ENCODE data around the gene SDK2.

The SDK2 gene

DNA sequence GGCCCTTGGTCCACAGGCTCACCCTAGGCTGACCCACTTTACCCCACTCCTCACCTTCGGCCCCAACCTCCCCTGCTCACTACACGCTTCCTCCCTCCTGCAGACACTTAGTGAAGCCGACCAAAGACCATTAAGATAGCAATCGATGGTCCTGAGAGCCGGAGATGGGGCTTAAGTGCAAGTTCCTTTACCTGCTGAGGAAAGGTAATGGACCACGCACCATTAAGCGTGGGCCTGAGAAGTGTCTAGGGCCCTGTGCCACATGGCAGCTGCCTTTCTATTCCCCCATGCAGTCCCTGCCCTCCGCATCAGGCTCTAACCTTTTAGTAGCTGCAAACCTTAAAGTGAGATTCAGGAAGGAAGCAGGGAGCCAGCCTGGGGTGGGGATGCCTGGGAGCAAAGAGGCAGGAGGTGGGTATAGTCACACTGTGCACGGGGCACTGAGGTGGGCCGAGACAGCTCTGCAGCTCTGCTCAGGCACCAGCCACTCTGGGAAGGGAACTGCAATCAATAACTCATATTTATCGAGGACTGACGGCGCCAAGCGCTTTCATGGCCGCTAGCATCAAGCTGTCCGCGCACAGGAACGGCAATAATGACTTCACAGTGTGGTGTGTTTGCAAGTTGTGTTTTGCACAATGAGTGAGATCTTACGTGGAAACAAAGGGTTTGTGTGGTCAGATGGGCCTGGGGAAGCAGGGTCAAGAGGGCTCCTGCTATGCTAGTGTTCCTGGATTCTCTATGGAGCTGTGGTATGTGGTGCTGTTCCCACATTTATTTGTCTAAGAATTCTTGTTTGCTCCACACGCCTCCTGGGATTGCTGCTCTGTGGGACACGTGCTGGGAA is 247.6 kb downstream of the SDK2 start:
- H3K27me3 ChIP-seq (ENCODE audit: low read depth), result no peaks in the 10 kb centered on the region
- no peaks in the 10 kb centered on the region for H3K9me3 ChIP-seq
- H3K36me3 ChIP-seq (replicated peaks), result no peaks in the 10 kb centered on the region
- H3K4me3 ChIP-seq, result no peak overlapping the region
- H3K4me1 ChIP-seq, result no peaks in the 10 kb centered on the region
- no peak for DNase-seq (ENCODE audit: low spot score in 2 of 2)
- in situ Hi-C loops (cut with MboI; ENCODE audit: low sequenced_read_pairs), result no loop called here

DNA sequence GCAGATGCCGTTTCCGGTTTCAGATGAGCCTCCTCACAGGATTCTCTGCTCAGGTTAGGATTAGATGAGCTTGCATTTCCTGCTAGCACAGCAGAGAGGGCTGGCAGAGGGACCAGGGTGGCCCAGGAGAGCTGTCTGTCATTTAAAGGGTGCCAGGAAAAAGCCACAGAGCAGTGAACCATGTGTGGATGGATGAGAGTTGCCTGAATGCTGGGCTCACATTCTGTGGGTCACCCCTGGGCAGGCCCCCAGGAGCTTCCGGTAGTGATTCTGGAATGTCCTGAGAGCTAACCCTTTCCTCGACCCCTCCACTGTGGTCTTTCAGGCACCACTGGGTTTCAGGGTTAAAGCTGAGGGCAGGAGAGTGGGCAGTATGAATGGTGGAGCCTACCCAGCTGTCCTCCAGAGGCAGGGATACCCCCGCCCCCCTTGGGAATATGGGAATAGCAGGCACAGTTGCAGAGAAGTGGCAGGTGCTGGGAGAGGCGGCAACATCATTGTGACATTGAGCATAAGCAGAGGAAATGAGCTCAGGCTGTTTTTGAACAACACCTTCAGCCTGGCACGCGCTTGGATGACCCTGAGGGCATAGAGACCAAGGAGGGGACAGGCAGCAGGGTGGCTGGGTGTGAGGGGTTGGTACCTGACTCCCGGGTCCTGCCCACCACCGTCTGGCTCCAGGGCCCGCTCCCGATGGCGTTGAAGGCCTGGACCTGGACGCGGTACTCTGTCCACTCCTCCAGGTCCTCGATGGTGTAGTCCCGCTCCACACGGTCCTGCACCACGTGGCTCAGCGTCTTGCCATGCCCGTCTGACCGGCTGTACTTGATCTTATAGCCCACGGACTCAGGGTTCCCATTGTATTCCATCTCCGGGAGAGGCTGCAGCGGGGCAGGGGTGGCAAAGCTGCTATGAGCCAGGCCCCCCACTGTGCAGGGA is 249.5 kb downstream of the SDK2 start:
- no peaks in the 10 kb centered on the region for H3K9me3 ChIP-seq
- H3K36me3 ChIP-seq (replicated peaks), result no peaks in the 10 kb centered on the region
- no peak for DNase-seq (ENCODE audit: low spot score in 2 of 2)
- in situ Hi-C loops (cut with MboI; ENCODE audit: low sequenced_read_pairs), result no loop called here
- no peak overlapping the region for H3K4me3 ChIP-seq
- H3K27me3 ChIP-seq (ENCODE audit: low read depth), result no peaks in the 10 kb centered on the region
- H3K4me1 ChIP-seq, result no peaks in the 10 kb centered on the region

DNA sequence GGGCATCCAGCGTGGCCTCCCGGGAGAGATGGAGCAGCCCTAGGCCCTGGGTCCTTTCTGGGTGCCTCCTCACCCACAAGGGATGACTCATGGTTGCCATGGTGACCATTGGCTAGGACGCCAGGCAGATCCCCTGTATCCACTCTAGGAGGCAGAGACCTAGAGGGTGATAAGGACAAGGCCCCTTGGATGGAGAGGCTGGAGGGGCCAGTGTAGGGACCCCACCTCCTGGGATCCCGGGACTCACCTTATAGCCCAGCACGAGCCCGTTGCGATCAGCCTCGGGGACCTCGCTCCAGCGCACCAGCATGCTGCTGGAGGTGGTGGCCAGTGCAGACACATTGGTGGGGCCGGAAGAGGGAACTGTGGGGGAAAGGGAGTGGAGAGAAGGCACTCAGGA is 250.3 kb downstream of the SDK2 start:
- H3K36me3 ChIP-seq (replicated peaks), result no peaks in the 10 kb centered on the region
- H3K4me3 ChIP-seq, result no peak overlapping the region
- H3K9me3 ChIP-seq, result no peaks in the 10 kb centered on the region
- no peaks in the 10 kb centered on the region for H3K4me1 ChIP-seq
- H3K27me3 ChIP-seq (ENCODE audit: low read depth), result no peaks in the 10 kb centered on the region
- in situ Hi-C loops (cut with MboI; ENCODE audit: low sequenced_read_pairs), result no loop called here
- no peak for DNase-seq (ENCODE audit: low spot score in 2 of 2)

DNA sequence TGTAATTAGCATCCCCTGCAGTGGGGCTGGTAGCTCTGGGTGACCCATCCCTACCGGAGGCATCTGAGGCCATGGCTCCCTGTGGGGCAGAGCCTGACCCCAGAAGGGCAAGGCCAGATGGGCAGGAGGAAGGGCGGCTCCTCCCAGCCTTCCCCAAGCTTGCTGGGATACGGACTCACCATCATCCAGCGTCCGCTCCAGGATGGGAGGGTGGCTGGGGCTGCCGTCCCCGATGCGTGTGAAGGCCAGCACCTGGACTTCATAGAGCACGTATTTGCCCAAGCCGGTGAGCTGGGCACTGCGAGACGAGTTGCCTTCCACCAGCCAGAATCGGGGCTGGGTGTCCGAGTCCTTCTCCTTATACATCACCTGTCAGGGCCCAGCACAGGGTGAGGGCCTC is 250.9 kb downstream of the SDK2 start:
- Histone ChIP-seq H3K4me1 (no peaks in the 10 kb centered on the region), H3K4me3 (no peak overlapping the region), H3K9me3 (no peaks in the 10 kb centered on the region), H3K27me3 (ENCODE audit: low read depth) (no peaks in the 10 kb centered on the region), H3K36me3 (replicated peaks) (no peaks in the 10 kb centered on the region)
- no peak for DNase-seq (ENCODE audit: low spot score in 2 of 2)
- in situ Hi-C loops (cut with MboI; ENCODE audit: low sequenced_read_pairs), result no loop called here

DNA sequence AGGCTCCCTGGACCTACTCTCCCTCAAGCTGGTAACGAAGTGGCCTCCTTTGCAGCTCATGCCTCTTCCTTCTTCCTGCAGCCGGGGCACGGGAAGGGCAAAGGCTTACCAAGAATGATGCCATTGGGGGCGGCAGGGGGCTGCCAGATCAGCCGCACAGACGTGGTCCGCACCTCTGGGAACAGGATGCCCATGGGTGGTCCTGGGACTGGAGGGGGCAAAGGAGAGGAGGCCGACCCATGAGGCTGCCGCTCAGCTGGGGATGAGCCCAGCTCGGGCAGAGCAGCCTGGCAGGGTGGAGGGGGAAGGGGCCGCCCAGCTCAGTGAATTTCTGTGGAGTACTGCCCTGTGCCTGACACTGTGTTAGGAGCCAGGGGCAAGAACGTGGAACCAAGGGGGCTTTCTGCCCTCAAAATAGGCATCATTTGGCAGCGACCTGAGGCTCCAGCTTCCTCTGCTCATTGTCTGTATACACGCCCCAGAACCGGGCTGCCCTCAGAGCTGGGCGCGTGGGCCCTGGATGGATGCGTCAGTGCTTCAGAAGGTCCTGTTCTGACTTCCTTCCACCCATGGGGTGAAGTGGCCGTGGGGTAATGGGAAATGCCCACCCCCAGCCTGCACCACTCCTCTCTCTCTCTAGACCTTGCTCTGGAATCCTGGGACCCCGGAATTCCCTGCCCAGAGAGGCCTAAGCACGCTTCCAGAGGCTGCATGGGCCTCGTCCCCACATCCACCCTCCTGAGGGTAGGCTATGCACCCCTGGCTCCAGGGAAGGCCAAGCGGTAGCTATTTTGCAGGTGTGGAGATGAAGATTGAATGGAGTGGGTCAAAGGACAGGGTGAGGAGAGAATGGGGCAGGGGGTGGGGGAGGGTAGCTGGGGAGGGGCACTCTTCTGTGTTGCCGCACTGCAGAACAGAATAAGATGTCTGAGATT is 252.6 kb downstream of the SDK2 start:
- Histone ChIP-seq H3K4me1 (no peaks in the 10 kb centered on the region), H3K27me3 (ENCODE audit: low read depth) (no peaks in the 10 kb centered on the region), H3K36me3 (replicated peaks) (no peaks in the 10 kb centered on the region), H3K4me3 (no peak overlapping the region), H3K9me3 (no peaks in the 10 kb centered on the region)
- in situ Hi-C loops (cut with MboI; ENCODE audit: low sequenced_read_pairs), result no loop called here
- no peak for DNase-seq (ENCODE audit: low spot score in 2 of 2)

DNA sequence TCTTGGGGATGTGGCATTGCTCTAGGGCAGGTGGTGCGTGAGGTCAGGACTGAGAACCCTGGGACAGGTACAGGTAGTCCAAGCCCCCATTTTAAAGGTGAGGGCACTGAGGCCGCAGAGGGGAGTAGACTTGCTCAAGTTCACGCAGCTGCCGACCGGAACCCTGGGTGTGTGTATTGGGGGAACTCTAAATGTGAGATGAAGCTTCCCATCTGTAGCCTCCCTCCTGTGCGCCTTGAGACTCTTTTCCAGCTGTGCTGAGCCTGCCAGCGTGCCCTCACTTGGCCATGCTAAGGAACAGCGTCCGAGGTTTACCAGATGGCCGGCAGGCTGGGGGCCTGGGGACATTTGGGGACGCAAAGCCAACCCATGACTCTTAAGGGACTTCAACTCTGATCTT is 253.4 kb downstream of the SDK2 start:
- H3K27me3 ChIP-seq (ENCODE audit: low read depth), result no peaks in the 10 kb centered on the region
- DNase-seq (ENCODE audit: low spot score in 2 of 2), result no peak
- no peaks in the 10 kb centered on the region for H3K9me3 ChIP-seq
- no peaks in the 10 kb centered on the region for H3K4me1 ChIP-seq
- no peaks in the 10 kb centered on the region for H3K36me3 ChIP-seq (replicated peaks)
- no peak overlapping the region for H3K4me3 ChIP-seq
- in situ Hi-C loops (cut with MboI; ENCODE audit: low sequenced_read_pairs), result no loop called here

DNA sequence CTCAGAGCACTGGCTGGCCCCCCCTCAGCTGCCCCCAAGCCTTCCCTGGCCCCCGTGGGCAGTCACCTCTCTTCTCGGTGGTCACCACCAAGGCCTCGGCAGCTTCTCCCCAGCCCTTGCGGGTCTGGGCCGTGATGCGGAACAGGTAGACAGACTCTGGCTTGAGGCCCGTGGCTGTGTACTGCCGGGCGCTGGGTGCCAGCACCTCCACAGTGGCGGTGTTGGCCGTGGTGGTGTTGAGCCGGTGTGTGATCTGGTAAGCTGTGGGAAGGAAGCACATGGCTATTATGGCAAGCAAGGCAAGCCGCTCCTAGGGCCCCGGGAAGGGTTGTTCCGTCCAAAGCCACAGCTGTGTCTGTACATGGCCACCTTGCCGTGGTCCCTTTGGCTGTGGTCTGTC is 254.0 kb downstream of the SDK2 start:
- Histone ChIP-seq H3K9me3 (no peaks in the 10 kb centered on the region), H3K4me1 (no peaks in the 10 kb centered on the region), H3K36me3 (replicated peaks) (no peaks in the 10 kb centered on the region), H3K4me3 (no peak overlapping the region), H3K27me3 (ENCODE audit: low read depth) (peaks cover 5% of the 10 kb centered on the region; the same call in 1 of the 2 replicates)
- in situ Hi-C loops (cut with MboI; ENCODE audit: low sequenced_read_pairs), result no loop called here
- DNase-seq (ENCODE audit: low spot score in 2 of 2), result no peak

DNA sequence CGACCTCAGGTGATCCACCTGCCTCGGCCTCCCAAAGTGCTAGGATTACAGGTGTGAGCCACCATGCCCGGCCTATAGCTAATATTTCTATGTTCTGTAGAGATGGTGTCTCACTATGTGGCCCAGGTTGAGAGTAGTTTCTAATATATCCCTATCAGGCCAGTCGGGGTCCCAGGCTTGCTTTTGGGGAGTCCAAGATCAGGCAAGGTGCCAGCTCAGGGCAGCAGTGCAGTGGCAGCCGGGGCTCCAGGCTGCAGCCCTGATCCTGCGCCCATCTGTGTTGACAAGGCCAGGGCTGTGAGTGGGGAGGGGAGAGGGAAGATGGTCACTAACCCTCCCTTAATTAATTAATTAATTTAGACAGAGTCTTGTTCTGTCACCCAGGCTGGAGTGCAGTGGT is 254.8 kb downstream of the SDK2 start:
- H3K4me3 ChIP-seq, result no peak overlapping the region
- in situ Hi-C loops (cut with MboI; ENCODE audit: low sequenced_read_pairs), result no loop called here
- peaks cover 9% of the 10 kb centered on the region for H3K27me3 ChIP-seq (ENCODE audit: low read depth)
- no peak for DNase-seq (ENCODE audit: low spot score in 2 of 2)
- H3K36me3 ChIP-seq (replicated peaks), result no peaks in the 10 kb centered on the region
- H3K4me1 ChIP-seq, result no peaks in the 10 kb centered on the region
- no peaks in the 10 kb centered on the region for H3K9me3 ChIP-seq

DNA sequence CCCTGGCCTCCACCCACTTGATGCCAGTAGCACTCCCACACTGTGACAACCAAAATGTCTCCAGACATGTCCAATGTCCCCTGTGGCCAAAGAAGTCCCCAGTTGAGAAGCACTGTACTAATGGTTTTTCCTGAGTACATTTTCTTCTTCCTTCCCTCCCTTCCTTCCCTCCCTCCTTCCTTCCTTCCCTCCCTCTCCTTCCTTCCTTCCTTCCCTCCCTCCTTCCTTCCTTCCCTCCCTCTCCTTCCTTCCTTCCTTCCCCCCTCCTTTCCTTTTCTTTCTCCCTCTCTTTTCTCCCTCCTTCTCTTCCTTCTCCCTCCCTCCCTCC is 255.7 kb downstream of the SDK2 start:
- no peak for DNase-seq (ENCODE audit: low spot score in 2 of 2)
- H3K9me3 ChIP-seq, result no peaks in the 10 kb centered on the region
- H3K4me3 ChIP-seq, result no peak overlapping the region
- H3K27me3 ChIP-seq (ENCODE audit: low read depth), result peaks cover 16% of the 10 kb centered on the region
- in situ Hi-C loops (cut with MboI; ENCODE audit: low sequenced_read_pairs), result no loop called here
- H3K4me1 ChIP-seq, result no peaks in the 10 kb centered on the region
- H3K36me3 ChIP-seq (replicated peaks), result no peaks in the 10 kb centered on the region

DNA sequence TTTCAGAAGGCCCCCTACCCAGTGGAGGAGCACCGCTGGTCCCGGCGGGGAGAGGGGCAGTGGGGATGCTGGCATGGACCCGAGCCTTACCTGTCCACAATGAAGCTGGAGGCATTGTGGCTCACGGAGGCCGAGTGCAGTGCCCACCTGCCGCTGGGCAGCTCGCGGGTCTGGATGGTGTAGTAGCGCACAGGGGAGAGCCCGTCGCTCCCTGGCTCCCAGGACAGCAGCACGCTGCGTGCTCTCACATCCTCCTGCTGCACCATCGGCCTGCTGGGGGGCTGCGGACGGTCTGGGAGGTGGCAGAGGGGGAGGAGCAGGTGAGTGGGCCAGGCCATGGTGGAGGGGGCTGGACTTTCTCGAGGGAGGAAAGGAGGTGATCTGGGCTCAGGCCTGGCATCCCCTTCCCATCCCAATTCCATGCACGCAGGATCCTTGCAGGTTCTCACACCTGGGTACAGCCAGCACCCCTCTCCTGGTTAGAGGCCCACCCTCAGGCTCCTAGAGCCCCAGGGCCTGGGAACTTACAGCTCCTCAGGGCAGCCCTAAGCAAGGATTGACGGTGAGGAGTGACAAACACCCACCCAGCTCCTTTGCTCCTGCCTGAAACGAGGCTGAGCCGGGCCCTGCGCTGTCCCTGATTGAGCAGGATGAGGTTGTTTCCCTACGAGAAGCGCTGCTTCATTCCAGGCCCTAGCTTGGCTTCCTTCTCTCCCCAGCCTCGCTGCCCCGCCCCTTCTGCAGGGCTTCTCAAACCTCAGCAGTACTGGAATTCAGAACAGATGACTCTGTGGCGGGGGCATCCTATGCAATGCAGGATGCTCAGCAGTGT is 256.3 kb downstream of the SDK2 start:
- in situ Hi-C loops (cut with MboI; ENCODE audit: low sequenced_read_pairs), result no loop called here
- H3K27me3 ChIP-seq (ENCODE audit: low read depth), result peaks cover 18% of the 10 kb centered on the region

DNA sequence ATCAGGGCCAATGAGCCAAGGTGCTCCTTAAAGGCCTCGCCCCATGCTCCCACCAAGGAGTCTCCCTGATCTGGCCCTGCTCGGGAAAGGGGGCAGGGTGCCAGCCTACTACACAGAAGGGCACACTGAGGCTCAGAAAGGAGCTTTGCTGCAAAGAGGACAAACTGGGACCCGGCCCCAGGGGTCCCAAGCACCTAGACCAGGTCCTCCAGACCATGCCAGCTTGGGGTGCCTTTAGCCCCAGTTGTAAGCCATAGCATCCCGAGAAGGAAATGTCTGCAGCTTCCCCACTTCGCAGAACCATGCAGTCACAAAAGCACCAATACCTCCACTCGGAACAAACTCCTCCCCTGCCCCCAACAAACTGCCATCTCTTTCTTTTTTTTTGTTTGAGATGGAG is 257.7 kb downstream of the SDK2 start:
- in situ Hi-C loops (cut with MboI; ENCODE audit: low sequenced_read_pairs), result no loop called here
- no peak for DNase-seq (ENCODE audit: low spot score in 2 of 2)
- Histone ChIP-seq H3K4me1 (no peaks in the 10 kb centered on the region), H3K4me3 (no peak overlapping the region), H3K36me3 (replicated peaks) (no peaks in the 10 kb centered on the region), H3K27me3 (ENCODE audit: low read depth) (peaks cover 18% of the 10 kb centered on the region), H3K9me3 (no peaks in the 10 kb centered on the region)

More for the DNA sequence above, 256.3 kb downstream of the SDK2 start:
- no peaks in the 10 kb centered on the region for H3K4me1 ChIP-seq
- no peaks in the 10 kb centered on the region for H3K9me3 ChIP-seq
- DNase-seq (ENCODE audit: low spot score in 2 of 2), result no peak
- H3K4me3 ChIP-seq, result no peak overlapping the region
- no peaks in the 10 kb centered on the region for H3K36me3 ChIP-seq (replicated peaks)

DNA sequence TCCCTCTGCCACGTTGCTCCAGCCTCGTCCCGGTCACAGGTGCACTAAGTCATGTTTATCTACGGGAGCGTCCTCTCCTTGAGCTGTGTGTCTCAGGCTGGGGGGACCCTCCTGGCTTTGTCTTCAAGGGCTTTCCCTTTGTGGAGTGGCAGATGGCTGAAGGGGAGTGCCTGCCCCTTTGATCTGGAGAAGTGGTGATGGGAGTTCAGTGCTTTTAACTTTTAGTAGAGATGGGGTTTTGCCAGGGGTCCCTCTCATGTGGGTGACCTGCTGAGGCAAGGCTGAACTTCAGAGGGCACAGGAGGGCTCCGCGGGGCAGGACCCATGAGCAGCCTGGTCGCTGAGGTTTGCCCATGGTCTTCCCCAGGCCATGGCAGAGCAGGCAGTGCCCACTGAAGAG is 259.3 kb downstream of the SDK2 start:
- H3K9me3 ChIP-seq, result no peaks in the 10 kb centered on the region
- in situ Hi-C loops (cut with MboI; ENCODE audit: low sequenced_read_pairs), result no loop called here
- no peak for DNase-seq (ENCODE audit: low spot score in 2 of 2)
- H3K4me3 ChIP-seq, result no peak overlapping the region
- no peaks in the 10 kb centered on the region for H3K36me3 ChIP-seq (replicated peaks)
- H3K27me3 ChIP-seq (ENCODE audit: low read depth), result peaks cover 18% of the 10 kb centered on the region
- no peaks in the 10 kb centered on the region for H3K4me1 ChIP-seq

Data from HAP-1 (cell line).